Measurements from ENCODE around the gene ARHGEF38.
A peak's percentile ranks its signal among the peaks of the same experiment; 100 is the strongest.
"Not testable (repeated sequence)": the region's sequence is repeated elsewhere in the genome, so short reads cannot be mapped to it uniquely, and the experiment has no call there.

The ARHGEF38 gene

GRCh38 chr4:105652286-105652888 is 100.0 kb downstream of the ARHGEF38 start:
- DNase-seq (ENCODE audit: low spot score): no peak

GRCh38 chr4:105657117-105657765 is 104.8 kb downstream of the ARHGEF38 start:
- DNase-seq (ENCODE audit: low spot score): no peak

GRCh38 chr4:105659190-105659589 is 106.8 kb downstream of the ARHGEF38 start:
- DNase-seq (ENCODE audit: low spot score): no peak

- no peak for DNase-seq (ENCODE audit: low spot score)
Measured at GRCh38 chr4:105661028-105661427, 108.6 kb downstream of the ARHGEF38 start.

- DNase-seq (ENCODE audit: low spot score): no peak
Measured at GRCh38 chr4:105662935-105663675, 110.7 kb downstream of the ARHGEF38 start.

GRCh38 chr4:105666693-105667092 is 114.3 kb downstream of the ARHGEF38 start:
- peak; percentile 16 for DNase-seq (ENCODE audit: low spot score)

- no peak for DNase-seq (ENCODE audit: low spot score)
Measured at GRCh38 chr4:105670684-105671083, 118.3 kb downstream of the ARHGEF38 start.

GRCh38 chr4:105671301-105671700 is 118.9 kb downstream of the ARHGEF38 start:
- no peak for DNase-seq (ENCODE audit: low spot score)

GRCh38 chr4:105674011-105674410 is 121.6 kb downstream of the ARHGEF38 start:
- DNase-seq (ENCODE audit: low spot score): no peak

- DNase-seq (ENCODE audit: low spot score): no peak
Measured at GRCh38 chr4:105677709-105678108, 125.3 kb downstream of the ARHGEF38 start.

GRCh38 chr4:105679186-105679585 is 126.8 kb downstream of the ARHGEF38 start:
- no peak for DNase-seq (ENCODE audit: low spot score)

GRCh38 chr4:105683038-105683437 is 130.6 kb downstream of the ARHGEF38 start:
- DNase-seq (ENCODE audit: low spot score): no peak

GRCh38 chr4:105686571-105686970 is 134.2 kb downstream of the ARHGEF38 start:
- DNase-seq (ENCODE audit: low spot score): no peak

- not testable (repeated sequence) for DNase-seq (ENCODE audit: low spot score)
Measured at GRCh38 chr4:105694812-105695211, 142.4 kb downstream of the ARHGEF38 start.

- not testable (repeated sequence) for DNase-seq (ENCODE audit: low spot score)
Measured at GRCh38 chr4:105695832-105696231, 143.4 kb downstream of the ARHGEF38 start.

GRCh38 chr4:105698607-105699006 is 146.2 kb downstream of the ARHGEF38 start:
- DNase-seq (ENCODE audit: low spot score): no peak

- DNase-seq (ENCODE audit: low spot score): no peak
Measured at GRCh38 chr4:105707782-105708180, 155.4 kb downstream of the ARHGEF38 start.

GRCh38 chr4:105708181-105709080 is 156.0 kb downstream of the ARHGEF38 start, which contains the start of the genes GSTCD and INTS12:
Gene GSTCD (plus strand): TSS chr4:105708784. CDS start chr4:105717614, 8,830 bp downstream.
Gene INTS12 (minus strand): TSS chr4:105708689. CDS start chr4:105700005, 8,684 bp downstream.
- DNase-seq (ENCODE audit: low spot score): peak; percentile 93

GRCh38 chr4:105709081-105709450 is 156.6 kb downstream of the ARHGEF38 start:
- DNase-seq (ENCODE audit: low spot score): peak; percentile 16

GRCh38 chr4:105710012-105710600 is 157.7 kb downstream of the ARHGEF38 start:
- no peak for DNase-seq (ENCODE audit: low spot score)

GRCh38 chr4:105710678-105711077 is 158.3 kb downstream of the ARHGEF38 start:
- no peak for DNase-seq (ENCODE audit: low spot score)

GRCh38 chr4:105712766-105713165 is 160.3 kb downstream of the ARHGEF38 start:
- no peak for DNase-seq (ENCODE audit: low spot score)
